Osteoblast (primary cell): ENCODE measurements around the gene HTRA1. TPM values are rescaled to one million over a fixed set of nuclear protein-coding genes. Genes with fewer than 3 reads are reported as not detected.
A peak's percentile ranks its signal among the peaks of the same experiment; 100 is the strongest.

Experiments used
- DNase-seq: peaks from one replicate; pipeline ENCODE4 v3.0.0; 2011; ENCODE audit warnings: low spot score, mixed read lengths; ENCODE audit not compliant: insufficient read length; ENCODE audit errors: missing footprints
- H2AFZ ChIP-seq: 2 replicates; pipeline ENCODE4 v1.6.0; 2011; ENCODE audit warnings: mild to moderate bottlenecking, low read length
- H3K27ac ChIP-seq: 2 replicates; pipeline ENCODE4 v1.5.1; 2011; ENCODE audit warnings: mild to moderate bottlenecking, low read depth, low read length, moderate library complexity
- H3K27me3 ChIP-seq: 2 replicates; pipeline ENCODE4 v1.6.0; 2012; ENCODE audit warnings: mild to moderate bottlenecking, control low read depth, inconsistent platforms, low read length, moderate library complexity; ENCODE audit not compliant: insufficient read depth
- H3K36me3 ChIP-seq: 2 replicates; pipeline ENCODE4 v1.5.1; 2011; ENCODE audit warnings: mild to moderate bottlenecking, low read length, control low read depth, moderate library complexity; ENCODE audit not compliant: insufficient read depth
- H3K4me1 ChIP-seq: 2 replicates; pipeline ENCODE4 v1.5.1; 2011; ENCODE audit warnings: mild to moderate bottlenecking, low read length, control low read depth, moderate library complexity; ENCODE audit not compliant: insufficient read depth
- H3K4me2 ChIP-seq: 2 replicates; pipeline ENCODE4 v1.6.0; 2011; ENCODE audit warnings: mild to moderate bottlenecking, low read length; ENCODE audit not compliant: insufficient read depth
- H3K4me3 ChIP-seq: fragments of 200-600 bp; sonication (generic); 3 replicates; pipeline ENCODE4 v1.5.1; 2012; ENCODE audit warnings: mild to moderate bottlenecking, low read length, inconsistent platforms; ENCODE audit not compliant: insufficient read depth
- H3K79me2 ChIP-seq: 2 replicates; pipeline ENCODE4 v1.6.0; 2012; ENCODE audit warnings: mild to moderate bottlenecking, low read length, control low read depth, inconsistent platforms; ENCODE audit not compliant: insufficient read depth
- H3K9me3 ChIP-seq: 2 replicates; pipeline ENCODE4 v1.5.1; 2011; ENCODE audit warnings: low read depth, low read length, control low read depth
- H4K20me1 ChIP-seq: 2 replicates; pipeline ENCODE4 v1.6.0; 2012; ENCODE audit warnings: mild to moderate bottlenecking, low read length, control low read depth; ENCODE audit not compliant: insufficient read depth
- CTCF ChIP-seq: IDR thresholded peaks from 2 replicates; pipeline ENCODE4 v1.5.1; 2011; ENCODE audit warnings: mild to moderate bottlenecking, low read depth, low read length, moderate library complexity; ENCODE audit errors: extremely low read depth
- total RNA-seq: library from RNA; depleted of rRNA; stranded (reverse); fragments of >200 nt; gene quantifications from 2 replicates; pipeline ENCODE4 v1.2.3, GENCODE V29; 2012

The HTRA1 gene
- total RNA-seq, 1 donor, result 392 TPM

DNA sequence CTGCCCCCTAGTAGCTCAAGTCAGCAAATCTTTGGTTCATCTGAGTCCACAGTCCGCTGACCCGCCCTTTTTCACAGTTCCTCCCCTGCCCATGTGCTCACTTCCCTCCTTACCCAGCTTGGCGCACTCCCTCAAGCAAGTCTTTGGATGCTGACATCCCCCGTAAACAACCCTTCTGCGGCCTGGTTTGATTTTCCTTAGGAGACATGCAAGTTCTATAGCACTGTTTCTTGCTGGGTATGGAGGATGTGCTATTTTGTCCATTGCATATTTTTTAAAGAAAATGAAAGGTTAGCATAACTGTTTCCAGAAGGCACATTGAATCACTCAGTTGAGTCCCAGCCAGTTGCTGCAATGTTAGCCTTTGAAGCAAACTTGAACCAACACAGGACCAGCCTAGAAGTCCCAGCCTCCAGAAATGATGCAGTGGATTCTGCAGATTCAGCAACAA lies 38.2 kb downstream of the HTRA1 start:
- H3K9me3 ChIP-seq, result no peaks in the 10 kb centered on the region
- no peak for TF ChIP-seq CTCF
- H3K27me3 ChIP-seq, result no peaks in the 10 kb centered on the region
- peak overlapping the region; percentile 34 for H3K27ac ChIP-seq
- peaks cover 40% of the 10 kb centered on the region for H3K4me1 ChIP-seq
- peak overlapping the region; percentile 51 for H3K4me2 ChIP-seq
- no peaks in the 10 kb centered on the region for H4K20me1 ChIP-seq
- H3K79me2 ChIP-seq, result peaks cover 7% of the 10 kb centered on the region
- H3K36me3 ChIP-seq, result peaks cover 7% of the 10 kb centered on the region
- H2AFZ ChIP-seq, result no peak overlapping the region
- peak; percentile 90 for DNase-seq
- no peak overlapping the region for H3K4me3 ChIP-seq

DNA sequence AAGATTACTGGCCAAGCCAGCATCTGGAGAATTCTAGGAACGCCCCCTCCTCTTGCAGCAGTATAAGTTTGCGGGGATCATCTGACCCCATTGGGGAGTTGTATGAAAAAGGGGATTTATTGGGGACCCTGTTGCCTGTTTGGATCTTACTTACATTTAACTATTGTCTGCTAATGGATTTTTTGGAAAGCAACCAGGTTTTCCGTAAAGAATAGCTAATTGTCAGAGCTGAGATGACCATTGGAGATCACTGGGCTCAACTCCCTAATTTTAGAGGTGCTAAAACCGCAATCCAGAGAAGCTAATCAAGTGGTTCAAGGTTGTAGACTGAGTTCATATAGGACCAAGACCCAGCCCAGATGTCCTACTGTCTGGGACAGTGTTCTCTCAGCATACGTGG lies 38.8 kb downstream of the HTRA1 start:
- Histone ChIP-seq H3K4me2 (no peak overlapping the region), H2AFZ (no peak overlapping the region), H3K4me1 (peaks cover 41% of the 10 kb centered on the region), H4K20me1 (no peaks in the 10 kb centered on the region), H3K79me2 (peaks cover 7% of the 10 kb centered on the region), H3K9me3 (no peaks in the 10 kb centered on the region), H3K27ac (no peak overlapping the region), H3K36me3 (peaks cover 7% of the 10 kb centered on the region), H3K27me3 (no peaks in the 10 kb centered on the region), H3K4me3 (no peak overlapping the region)
- TF ChIP-seq CTCF, result no peak
- no peak for DNase-seq

- H3K9me3 ChIP-seq, result no peaks in the 10 kb centered on the region
- no peak for DNase-seq
- no peak overlapping the region for H3K4me3 ChIP-seq
- TF ChIP-seq CTCF, result no peak
- H2AFZ ChIP-seq, result no peak overlapping the region
- H4K20me1 ChIP-seq, result peaks cover 5% of the 10 kb centered on the region
- H3K79me2 ChIP-seq, result peaks cover 7% of the 10 kb centered on the region
- no peaks in the 10 kb centered on the region for H3K27me3 ChIP-seq
- peaks cover 7% of the 10 kb centered on the region for H3K36me3 ChIP-seq
- H3K27ac ChIP-seq, result no peak overlapping the region
- peaks cover 37% of the 10 kb centered on the region for H3K4me1 ChIP-seq
- H3K4me2 ChIP-seq, result no peak overlapping the region
Observed at GRCh38 chr10:122500726-122501125, 39.4 kb downstream of the HTRA1 start.

DNA sequence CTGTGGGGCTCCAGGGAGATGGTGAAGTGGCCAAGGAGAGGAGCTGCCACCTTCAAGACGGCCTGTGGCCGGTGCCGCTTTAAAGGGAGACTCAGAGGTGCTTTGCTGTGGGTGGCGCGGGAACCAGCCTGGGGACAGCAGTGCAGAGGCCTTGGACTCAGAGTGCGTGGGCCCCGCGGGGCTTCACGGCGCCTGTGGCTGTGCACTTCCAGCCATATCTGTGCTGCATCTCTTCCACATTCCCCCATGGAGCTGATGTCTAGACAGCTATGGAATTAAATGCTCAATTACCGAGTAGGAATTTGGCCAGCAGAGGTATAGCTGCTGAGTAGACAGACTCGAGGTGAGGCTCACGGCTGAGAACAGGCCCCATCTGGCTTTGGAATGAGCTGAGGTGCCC lies 41.7 kb downstream of the HTRA1 start:
- Histone ChIP-seq H3K79me2 (no peaks in the 10 kb centered on the region), H3K9me3 (no peaks in the 10 kb centered on the region), H3K4me1 (peaks cover 28% of the 10 kb centered on the region), H2AFZ (no peak overlapping the region), H3K4me2 (no peak overlapping the region), H3K4me3 (no peak overlapping the region), H3K27me3 (no peaks in the 10 kb centered on the region), H4K20me1 (peaks cover 5% of the 10 kb centered on the region), H3K27ac (no peak overlapping the region), H3K36me3 (peaks cover 15% of the 10 kb centered on the region)
- DNase-seq, result no peak
- no peak for TF ChIP-seq CTCF
